GM18499 (cell line): Measurements from ENCODE around the gene ZBTB16.

Experiments used
- ATAC-seq: cut with Tn5 transposase; IDR thresholded peaks from one replicate; pipeline ENCODE4 v1.9.1; 2021; ENCODE audit warnings: moderate number of reproducible peaks; ENCODE audit not compliant: insufficient read depth, unreplicated experiment

Gene ZBTB16

GRCh38 chr11:114059278-114059983 lies at the start of gene ZBTB16:
TSS of gene ZBTB16 (plus strand) at chr11:114059711. CDS start at chr11:114063301, 3,590 bp downstream.
- no peak for ATAC-seq

- no peak for ATAC-seq
Measured at GRCh38 chr11:114010931-114011330, 48.6 kb upstream of the ZBTB16 start.

GRCh38 chr11:114011443-114011842 lies 48.1 kb upstream of the ZBTB16 start:
- ATAC-seq, result no peak

GRCh38 chr11:114015117-114015516 lies 44.4 kb upstream of the ZBTB16 start:
- ATAC-seq, result no peak

GRCh38 chr11:114016986-114017385 lies 42.5 kb upstream of the ZBTB16 start:
- no peak for ATAC-seq

- ATAC-seq, result no peak
Measured at GRCh38 chr11:114017723-114018122, 41.8 kb upstream of the ZBTB16 start.

GRCh38 chr11:114019046-114019445 lies 40.5 kb upstream of the ZBTB16 start:
- ATAC-seq, result no peak

GRCh38 chr11:114019574-114019973 lies 39.9 kb upstream of the ZBTB16 start:
- no peak for ATAC-seq

GRCh38 chr11:114025329-114025907 lies 34.1 kb upstream of the ZBTB16 start:
- ATAC-seq, result no peak

- no peak for ATAC-seq
Measured at GRCh38 chr11:114026355-114026754, 33.2 kb upstream of the ZBTB16 start.

- ATAC-seq, result no peak
Measured at GRCh38 chr11:114027391-114027790, 32.1 kb upstream of the ZBTB16 start.

GRCh38 chr11:114027926-114028325 lies 31.6 kb upstream of the ZBTB16 start:
- no peak for ATAC-seq

GRCh38 chr11:114031246-114031966 lies 28.1 kb upstream of the ZBTB16 start:
- no peak for ATAC-seq

GRCh38 chr11:114031967-114032320 lies 27.6 kb upstream of the ZBTB16 start:
- no peak for ATAC-seq

GRCh38 chr11:114033066-114033465 lies 26.4 kb upstream of the ZBTB16 start:
- no peak for ATAC-seq

- no peak for ATAC-seq
Measured at GRCh38 chr11:114033572-114033971, 25.9 kb upstream of the ZBTB16 start.

- ATAC-seq, result no peak
Measured at GRCh38 chr11:114034956-114035355, 24.6 kb upstream of the ZBTB16 start.

GRCh38 chr11:114036147-114036811 lies 23.2 kb upstream of the ZBTB16 start:
- no peak for ATAC-seq

- no peak for ATAC-seq
Measured at GRCh38 chr11:114036958-114037357, 22.6 kb upstream of the ZBTB16 start.

GRCh38 chr11:114039551-114039950 lies 20.0 kb upstream of the ZBTB16 start:
- ATAC-seq, result no peak

- ATAC-seq, result no peak
Measured at GRCh38 chr11:114040706-114041211, 18.8 kb upstream of the ZBTB16 start.
